Measurements from ENCODE around the gene IFFO2. TPM values are rescaled to one million over a fixed set of nuclear protein-coding genes. Genes with fewer than 3 reads are reported as not detected.
"Not testable (repeated sequence)": the region's sequence is repeated elsewhere in the genome, so short reads cannot be mapped to it uniquely, and the experiment has no call there.

Gene IFFO2
- total RNA-seq, 1 donor from 2014 or later = 39.6 TPM

GRCh38 chr1:18893120-18893519 is 63.4 kb downstream of the IFFO2 start:
- no peak for FAIRE-seq
- no peak overlapping the region for H2AFZ ChIP-seq (ENCODE audit: low read depth, low read length)
- H3K4me2 ChIP-seq (ENCODE audit: low read length) = no peak overlapping the region

GRCh38 chr1:18891858-18892257 is 64.6 kb downstream of the IFFO2 start:
- H3K36me3 Mint-ChIP-seq (ENCODE audit: low read depth, unreplicated experiment); H3K9me3 Mint-ChIP-seq (ENCODE audit: unreplicated experiment); H4K20me1 ChIP-seq (ENCODE audit: insufficient read depth, low read length); H3K4me3 ChIP-seq (ENCODE audit: insufficient read depth, low read depth, low read length); H3K36me3 ChIP-seq (ENCODE audit: insufficient read depth, low read length); DNase-seq (ENCODE audit: low read depth); H3K9me3 ChIP-seq (ENCODE audit: insufficient read depth, low read depth, low read length); FAIRE-seq; H3K4me2 ChIP-seq (ENCODE audit: low read length); H3K27me3 ChIP-seq (ENCODE audit: insufficient read depth, low read length); H3K4me3 Mint-ChIP-seq (ENCODE audit: unreplicated experiment); H3K79me2 ChIP-seq (ENCODE audit: insufficient read depth, low read length); H3K27me3 Mint-ChIP-seq (ENCODE audit: low read depth, unreplicated experiment); H2AFZ ChIP-seq (ENCODE audit: low read depth, low read length): not testable (repeated sequence)
- peak overlapping the region; percentile 83 for H3K27ac Mint-ChIP-seq (ENCODE audit: unreplicated experiment)
- Histone ChIP-seq H3K27ac (ENCODE audit: low read depth, low read length) (peak overlapping the region; percentile 9), H3K4me1 (ENCODE audit: insufficient read depth, low read length) (peaks cover 12% of the 10 kb centered on the region), H3K9ac (ENCODE audit: low read length) (peak overlapping the region; percentile 39)
- peaks cover 12% of the 10 kb centered on the region for H3K4me1 Mint-ChIP-seq (ENCODE audit: low read depth, unreplicated experiment)

More at GRCh38 chr1:18893120-18893519, 63.4 kb downstream of the IFFO2 start:
- peak overlapping the region; percentile 50 for H3K4me3 Mint-ChIP-seq (ENCODE audit: unreplicated experiment)
- Histone ChIP-seq H3K27ac (ENCODE audit: low read depth, low read length) (no peak overlapping the region), H3K27me3 (ENCODE audit: insufficient read depth, low read length) (no peaks in the 10 kb centered on the region), H3K79me2 (ENCODE audit: insufficient read depth, low read length) (no peaks in the 10 kb centered on the region), H4K20me1 (ENCODE audit: insufficient read depth, low read length) (no peaks in the 10 kb centered on the region), H3K9ac (ENCODE audit: low read length) (no peak overlapping the region), H3K4me1 (ENCODE audit: insufficient read depth, low read length) (peaks cover 12% of the 10 kb centered on the region), H3K36me3 (ENCODE audit: insufficient read depth, low read length) (no peaks in the 10 kb centered on the region), H3K4me3 (ENCODE audit: insufficient read depth, low read depth, low read length) (no peak overlapping the region), H3K9me3 (ENCODE audit: insufficient read depth, low read depth, low read length) (no peaks in the 10 kb centered on the region)
- TF ChIP-seq EZH2 (IDR thresholded peaks at IDR 0.05; ENCODE audit: insufficient read depth, low read length) = no peak
- TF ChIP-seq, protein P1, sequence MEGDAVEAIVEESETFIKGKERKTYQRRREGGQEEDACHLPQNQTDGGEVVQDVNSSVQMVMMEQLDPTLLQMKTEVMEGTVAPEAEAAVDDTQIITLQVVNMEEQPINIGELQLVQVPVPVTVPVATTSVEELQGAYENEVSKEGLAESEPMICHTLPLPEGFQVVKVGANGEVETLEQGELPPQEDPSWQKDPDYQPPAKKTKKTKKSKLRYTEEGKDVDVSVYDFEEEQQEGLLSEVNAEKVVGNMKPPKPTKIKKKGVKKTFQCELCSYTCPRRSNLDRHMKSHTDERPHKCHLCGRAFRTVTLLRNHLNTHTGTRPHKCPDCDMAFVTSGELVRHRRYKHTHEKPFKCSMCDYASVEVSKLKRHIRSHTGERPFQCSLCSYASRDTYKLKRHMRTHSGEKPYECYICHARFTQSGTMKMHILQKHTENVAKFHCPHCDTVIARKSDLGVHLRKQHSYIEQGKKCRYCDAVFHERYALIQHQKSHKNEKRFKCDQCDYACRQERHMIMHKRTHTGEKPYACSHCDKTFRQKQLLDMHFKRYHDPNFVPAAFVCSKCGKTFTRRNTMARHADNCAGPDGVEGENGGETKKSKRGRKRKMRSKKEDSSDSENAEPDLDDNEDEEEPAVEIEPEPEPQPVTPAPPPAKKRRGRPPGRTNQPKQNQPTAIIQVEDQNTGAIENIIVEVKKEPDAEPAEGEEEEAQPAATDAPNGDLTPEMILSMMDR (IDR thresholded peaks at IDR 0.05; ENCODE audit: insufficient read depth, low read depth, low read length) = no peak
- H3K4me1 Mint-ChIP-seq (ENCODE audit: low read depth, unreplicated experiment) = peaks cover 12% of the 10 kb centered on the region
- peaks cover 4% of the 10 kb centered on the region for H3K36me3 Mint-ChIP-seq (ENCODE audit: low read depth, unreplicated experiment)
- H3K27me3 Mint-ChIP-seq (ENCODE audit: low read depth, unreplicated experiment) = no peaks in the 10 kb centered on the region
- no peak overlapping the region for H3K27ac Mint-ChIP-seq (ENCODE audit: unreplicated experiment)
- no peaks in the 10 kb centered on the region for H3K9me3 Mint-ChIP-seq (ENCODE audit: unreplicated experiment)
- DNase-seq (ENCODE audit: low read depth) = peak; percentile 39

DNA sequence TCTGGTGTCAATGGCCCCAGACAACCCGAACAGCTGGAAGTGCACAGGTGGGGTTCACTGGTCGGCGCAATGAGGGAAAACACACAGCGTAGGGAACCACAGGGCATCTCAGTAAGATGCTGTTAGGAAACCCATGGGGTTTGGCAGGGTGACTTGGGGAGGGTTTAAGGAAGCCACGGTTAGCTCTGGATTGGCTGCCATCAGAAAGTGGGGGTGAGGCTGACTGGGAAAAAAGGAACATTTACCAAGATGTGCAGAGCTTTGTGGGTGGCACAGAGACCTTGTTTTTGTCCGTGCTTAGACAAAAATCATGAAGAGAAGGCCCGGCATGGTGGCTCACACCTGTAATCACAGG is 65.1 kb downstream of the IFFO2 start:
- Mint-ChIP-seq H3K27ac (ENCODE audit: unreplicated experiment) (peak overlapping the region; percentile 83), H3K9me3 (ENCODE audit: unreplicated experiment) (no peaks in the 10 kb centered on the region), H3K27me3 (ENCODE audit: low read depth, unreplicated experiment) (no peaks in the 10 kb centered on the region), H3K4me3 (ENCODE audit: unreplicated experiment) (no peak overlapping the region), H3K36me3 (ENCODE audit: low read depth, unreplicated experiment) (peaks cover 2% of the 10 kb centered on the region), H3K4me1 (ENCODE audit: low read depth, unreplicated experiment) (peaks cover 12% of the 10 kb centered on the region)
- no peak overlapping the region for H3K4me2 ChIP-seq (ENCODE audit: low read length)
- TF ChIP-seq EZH2 (IDR thresholded peaks at IDR 0.05; ENCODE audit: insufficient read depth, low read length) = no peak
- H3K9me3 ChIP-seq (ENCODE audit: insufficient read depth, low read depth, low read length) = no peaks in the 10 kb centered on the region
- no peak overlapping the region for H3K9ac ChIP-seq (ENCODE audit: low read length)
- no peaks in the 10 kb centered on the region for H3K27me3 ChIP-seq (ENCODE audit: insufficient read depth, low read length)
- no peak overlapping the region for H2AFZ ChIP-seq (ENCODE audit: low read depth, low read length)
- FAIRE-seq = no peak
- H3K36me3 ChIP-seq (ENCODE audit: insufficient read depth, low read length) = no peaks in the 10 kb centered on the region
- peaks cover 12% of the 10 kb centered on the region for H3K4me1 ChIP-seq (ENCODE audit: insufficient read depth, low read length)
- H3K4me3 ChIP-seq (ENCODE audit: insufficient read depth, low read depth, low read length) = no peak overlapping the region
- DNase-seq (ENCODE audit: low read depth) = no peak
- no peak overlapping the region for H3K27ac ChIP-seq (ENCODE audit: low read depth, low read length)
- no peaks in the 10 kb centered on the region for H4K20me1 ChIP-seq (ENCODE audit: insufficient read depth, low read length)
- no peaks in the 10 kb centered on the region for H3K79me2 ChIP-seq (ENCODE audit: insufficient read depth, low read length)

Measured in astrocyte (in vitro differentiated cells and primary cell).